Liver (tissue), 9 donors: ENCODE measurements around the gene MYOM1. TPM values are rescaled to one million over a fixed set of nuclear protein-coding genes. Genes with fewer than 3 reads are reported as not detected.
"Not testable (repeated sequence)": the region's sequence is repeated elsewhere in the genome, so short reads cannot be mapped to it uniquely, and the experiment has no call there.

Experiments used
- DNase-seq: peaks from one replicate; pipeline ENCODE4 v3.0.0-alpha.2; 2017; ENCODE audit warnings: low spot score
- H3K27ac ChIP-seq, 2 donors: one replicate each; pipeline ENCODE4 v1.7.0; 2013; ENCODE audit warnings: inconsistent platforms in 2 of 2, low read length in 2 of 2, control low read depth in 1 of 2, low read depth in 1 of 2, mild to moderate bottlenecking in 1 of 2
- H3K27me3 ChIP-seq, 4 donors: one replicate each; pipeline versions ENCODE4 v1.6.1 to v1.7.0; 2013; ENCODE audit warnings: low read length in 3 of 4, inconsistent platforms in 1 of 4, mild to moderate bottlenecking in 1 of 4, moderate library complexity in 1 of 4; ENCODE audit not compliant: control insufficient read depth in 4 of 4, insufficient read depth in 4 of 4
- H3K36me3 ChIP-seq, 4 donors: one replicate each; pipeline versions ENCODE4 v1.6.1 to v1.7.0; 2013; ENCODE audit warnings: low read length in 3 of 4, mild to moderate bottlenecking in 3 of 4, low read depth in 1 of 4, moderate library complexity in 1 of 4; ENCODE audit not compliant: control insufficient read depth in 4 of 4, insufficient read depth in 3 of 4
- H3K4me1 ChIP-seq, 4 donors: one replicate each; pipeline versions ENCODE4 v1.6.1 to v1.7.0; 2013; ENCODE audit warnings: low read length in 3 of 4, mild to moderate bottlenecking in 3 of 4, moderate library complexity in 1 of 4; ENCODE audit not compliant: control insufficient read depth in 4 of 4, insufficient read depth in 4 of 4
- H3K4me3 ChIP-seq, 3 donors: one replicate each; pipeline versions ENCODE4 v1.6.1 to v1.7.0; 2013; ENCODE audit warnings: low read length in 3 of 3, control low read depth in 1 of 3, low read depth in 1 of 3, mild to moderate bottlenecking in 1 of 3
- H3K9ac ChIP-seq, 2 donors: one replicate each; pipeline ENCODE4 v1.7.0; 2013; ENCODE audit warnings: low read length in 2 of 2, mild to moderate bottlenecking in 2 of 2, moderate library complexity in 2 of 2, control low read depth in 1 of 2, low read depth in 1 of 2
- H3K9me3 ChIP-seq, 4 donors: one replicate each; pipeline versions ENCODE4 v1.6.1 to v1.7.0; 2013; ENCODE audit warnings: low read length in 3 of 4; ENCODE audit not compliant: control insufficient read depth in 4 of 4
- ATF3 ChIP-seq: IDR thresholded peaks from 2 replicates; pipeline ENCODE4 v1.6.1; 2016; ENCODE audit warnings: antibody characterized with exemption
- EGR1 ChIP-seq, 2 donors: IDR thresholded peaks; 2 replicates each; pipeline ENCODE4 v1.6.1; 2016 to 2018; ENCODE audit warnings: antibody characterized with exemption in 2 of 2, low read depth in 2 of 2
- FOXA1 ChIP-seq: IDR thresholded peaks from 2 replicates; pipeline ENCODE4 v1.6.1; 2016; ENCODE audit warnings: antibody characterized with exemption
- FOXA2 ChIP-seq: IDR thresholded peaks from 2 replicates; pipeline ENCODE4 v1.6.1; 2016; ENCODE audit warnings: antibody characterized with exemption
- GABPA ChIP-seq, 2 donors: IDR thresholded peaks in 1 of 2; conservative IDR thresholded peaks in 1 of 2; 2 replicates each; pipeline ENCODE4 v1.6.1; 2016; ENCODE audit warnings: antibody characterized with exemption in 2 of 2, mild to moderate bottlenecking in 1 of 2, moderate library complexity in 1 of 2
- HNF4A ChIP-seq, 2 donors: conservative IDR thresholded peaks; 2 replicates each; pipeline ENCODE4 v1.6.1; 2016; ENCODE audit warnings: antibody characterized with exemption in 2 of 2, mild to moderate bottlenecking in 2 of 2
- HNF4G ChIP-seq: IDR thresholded peaks from 2 replicates; pipeline ENCODE4 v1.6.1; 2016; ENCODE audit warnings: antibody characterized with exemption
- JUND ChIP-seq, 2 donors: IDR thresholded peaks; 2 replicates each; pipeline ENCODE4 v1.6.1; 2016; ENCODE audit warnings: antibody characterized with exemption in 2 of 2
- MAX ChIP-seq: IDR thresholded peaks from 2 replicates; pipeline ENCODE4 v1.6.1; 2016; ENCODE audit warnings: antibody characterized with exemption
- NR2F2 ChIP-seq: IDR thresholded peaks from 2 replicates; pipeline ENCODE4 v1.6.1; 2016; ENCODE audit warnings: antibody characterized with exemption
- RAD21 ChIP-seq, 2 donors: IDR thresholded peaks; 2 replicates each; pipeline ENCODE4 v1.6.1; 2016; ENCODE audit warnings: antibody characterized with exemption in 2 of 2, mild to moderate bottlenecking in 2 of 2
- REST ChIP-seq: IDR thresholded peaks from 2 replicates; pipeline ENCODE4 v1.6.1; 2016; ENCODE audit warnings: antibody characterized with exemption, mild to moderate bottlenecking
- RXRA ChIP-seq, 2 donors: IDR thresholded peaks; 2 replicates each; pipeline ENCODE4 v1.6.1; 2017 to 2018; ENCODE audit warnings: antibody characterized with exemption in 2 of 2, mild to moderate bottlenecking in 1 of 2
- SP1 ChIP-seq: IDR thresholded peaks from 2 replicates; pipeline ENCODE4 v1.6.1; 2018; ENCODE audit warnings: antibody characterized with exemption, mild to moderate bottlenecking
- TAF1 ChIP-seq: conservative IDR thresholded peaks from 2 replicates; pipeline ENCODE4 v1.6.1; 2016; ENCODE audit warnings: antibody characterized with exemption, mild to moderate bottlenecking
- YY1 ChIP-seq: IDR thresholded peaks from 2 replicates; pipeline ENCODE4 v1.6.1; 2016; ENCODE audit warnings: antibody characterized with exemption, mild to moderate bottlenecking
- ZBTB33 ChIP-seq: IDR thresholded peaks from 2 replicates; pipeline ENCODE4 v1.6.1; 2016; ENCODE audit warnings: antibody characterized with exemption
- WGBS: extraction: QIAGEN DNeasy Blood & Tissue Kit; methylation state at CpG from one replicate; pipeline ENCODE4 v1.1.7; 2013; 5-methylcytosine and 5-hydroxymethylcytosine counted together
- polyA plus RNA-seq, 2 donors: library from polyadenylated mRNA; stranded (reverse) in 1 of 2; unstranded in 1 of 2; fragments of 200-250 nt in 1 of 2; fragments of >200 nt in 1 of 2; fragmentation: Nextera tagmentation in 1 of 2; extraction: Ambion mirVana in 1 of 2; gene quantifications; one replicate each; pipeline versions ENCODE4 v1.2.1 to v1.2.3, GENCODE V29; 2013 to 2015
- total RNA-seq, 2 donors: library from RNA; depleted of rRNA; stranded (reverse); fragments of >200 nt; gene quantifications; one replicate each; pipeline ENCODE4 v1.2.3, GENCODE V29; 2014
- TF ChIP-seq, protein P1 (sequence below): fragments of 150-350 bp; IDR thresholded peaks from 2 replicates; pipeline ENCODE4 v1.5.1; 2017; ENCODE audit warnings: improper control_type of control experiment, low read depth, low read length; ENCODE audit not compliant: missing input control
- donor health status: healthy.
- donor health status: healthy.
- donor health status: healthy.
- donor health status: healthy.
- donor health status: healthy.

The MYOM1 gene
- total and polyA plus RNA-seq, 4 donors: 10.1 to 48.4 (median 21.3) TPM

DNA sequence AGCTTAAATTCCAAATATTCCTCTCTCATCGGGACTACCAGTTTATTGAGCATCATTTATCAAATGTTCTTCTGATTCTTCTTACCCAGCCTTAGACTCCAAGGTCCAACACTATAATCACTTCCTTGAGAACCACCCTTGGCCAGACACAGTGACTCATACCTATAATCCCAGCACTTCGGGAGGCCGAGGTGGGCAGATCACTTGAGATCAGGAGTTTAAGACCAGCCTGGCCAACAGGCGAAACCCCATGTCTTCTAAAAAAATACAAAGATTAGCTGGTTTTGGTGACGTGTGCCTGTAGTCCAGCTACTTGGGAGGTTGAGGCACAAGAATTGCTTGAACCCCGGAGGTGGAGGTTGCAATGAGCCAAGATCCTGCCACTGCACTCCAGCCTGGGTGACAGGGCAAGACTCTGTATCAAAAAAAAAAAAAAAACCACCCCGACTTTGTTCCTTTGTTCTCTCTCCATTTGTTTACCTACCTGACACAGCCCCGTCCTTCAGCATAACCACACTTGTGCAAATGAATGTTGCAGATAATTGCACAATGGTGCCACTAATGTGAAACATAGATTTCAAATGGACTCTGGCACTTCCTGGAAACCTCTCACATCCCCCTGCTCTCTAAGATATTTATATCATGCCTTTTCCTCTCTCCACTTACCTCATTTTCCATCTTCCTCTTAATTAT, 167.9 kb downstream of the MYOM1 start:
- TF ChIP-seq ZBTB33 (peak; percentile 64), HNF4G (peak; percentile 92), RAD21 (IDR thresholded peaks at IDR 0.05) (peak; percentile 58 to 67), RXRA (IDR thresholded peaks at IDR 0.05) (peak; percentile 86 to 91), NR2F2 (no peak), FOXA1 (peak; percentile 62), REST (peak; percentile 39), JUND (IDR thresholded peaks at IDR 0.05) (peak; percentile 81 to 84), GABPA (IDR thresholded peaks at IDR 0.05 in 1 of 2, conservative IDR thresholded peaks at IDR 0.05 in 1 of 2) (no peak), HNF4A (conservative IDR thresholded peaks at IDR 0.05) (peak; percentile 95 to 96), EGR1 (IDR thresholded peaks at IDR 0.05; ENCODE audit: low read depth in 2 of 2) (peak; percentile 77 to 90), FOXA2 (peak; percentile 64), ATF3 (peak; percentile 72), MAX (peak; percentile 98), YY1 (peak; percentile 78), SP1 (peak; percentile 96), TAF1 (no peak)
- TF ChIP-seq, protein P1, sequence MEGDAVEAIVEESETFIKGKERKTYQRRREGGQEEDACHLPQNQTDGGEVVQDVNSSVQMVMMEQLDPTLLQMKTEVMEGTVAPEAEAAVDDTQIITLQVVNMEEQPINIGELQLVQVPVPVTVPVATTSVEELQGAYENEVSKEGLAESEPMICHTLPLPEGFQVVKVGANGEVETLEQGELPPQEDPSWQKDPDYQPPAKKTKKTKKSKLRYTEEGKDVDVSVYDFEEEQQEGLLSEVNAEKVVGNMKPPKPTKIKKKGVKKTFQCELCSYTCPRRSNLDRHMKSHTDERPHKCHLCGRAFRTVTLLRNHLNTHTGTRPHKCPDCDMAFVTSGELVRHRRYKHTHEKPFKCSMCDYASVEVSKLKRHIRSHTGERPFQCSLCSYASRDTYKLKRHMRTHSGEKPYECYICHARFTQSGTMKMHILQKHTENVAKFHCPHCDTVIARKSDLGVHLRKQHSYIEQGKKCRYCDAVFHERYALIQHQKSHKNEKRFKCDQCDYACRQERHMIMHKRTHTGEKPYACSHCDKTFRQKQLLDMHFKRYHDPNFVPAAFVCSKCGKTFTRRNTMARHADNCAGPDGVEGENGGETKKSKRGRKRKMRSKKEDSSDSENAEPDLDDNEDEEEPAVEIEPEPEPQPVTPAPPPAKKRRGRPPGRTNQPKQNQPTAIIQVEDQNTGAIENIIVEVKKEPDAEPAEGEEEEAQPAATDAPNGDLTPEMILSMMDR: no peak
- Histone ChIP-seq H3K4me3 (no peak overlapping the region), H3K4me1 (peaks cover 0 to 14% (median 3%) of the 10 kb centered on the region in 4 donors), H3K27me3 (no peaks in the 10 kb centered on the region), H3K36me3 (no peaks in the 10 kb centered on the region), H3K27ac (peak overlapping the region; percentile 60 to 62), H3K9ac (no peak overlapping the region), H3K9me3 (no peaks in the 10 kb centered on the region)
- no peak for DNase-seq
- 61% methylated on average over 8 of the region's 8 CpGs for WGBS

DNA sequence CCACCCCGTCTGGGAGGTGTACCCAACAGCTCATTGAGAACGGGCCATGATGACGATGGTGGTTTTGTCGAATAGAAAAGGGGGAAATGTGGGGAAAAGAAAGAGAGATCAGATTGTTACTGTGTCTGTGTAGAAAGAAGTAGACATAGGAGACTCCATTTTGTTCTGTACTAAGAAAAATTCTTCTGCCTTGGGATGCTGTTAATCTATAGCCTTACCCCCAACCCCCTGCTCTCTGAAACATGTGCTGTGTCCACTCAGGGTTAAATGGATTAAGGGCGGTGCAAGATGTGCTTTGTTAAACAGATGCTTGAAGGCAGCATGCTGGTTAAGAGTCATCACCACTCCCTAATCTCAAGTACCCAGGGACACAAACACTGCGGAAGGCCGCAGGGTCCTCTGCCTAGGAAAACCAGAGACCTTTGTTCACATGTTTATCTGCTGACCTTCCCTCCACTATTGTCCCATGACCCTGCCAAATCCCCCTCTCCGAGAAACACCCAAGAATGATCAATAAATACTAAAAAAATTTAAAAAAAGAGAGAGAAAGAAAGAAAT, 169.8 kb downstream of the MYOM1 start:
- WGBS: 71% methylated on average over 3 of the region's 8 CpGs
- H3K4me3 ChIP-seq, H3K27ac ChIP-seq, H3K9me3 ChIP-seq, H3K9ac ChIP-seq, H3K27me3 ChIP-seq, DNase-seq, H3K36me3 ChIP-seq: not testable (repeated sequence)
- H3K4me1 ChIP-seq: peaks cover 2 to 21% (median 10%) of the 10 kb centered on the region in 4 donors
